IPS DF 6.9 (cell line): ENCODE results near the gene ACTR3.
"Not testable (repeated sequence)": the region's sequence is repeated elsewhere in the genome, so short reads cannot be mapped to it uniquely, and the experiment has no call there.

Source experiments
- DNase-seq: peaks from one replicate; pipeline ENCODE4 v3.0.0-alpha.2; 2013; ENCODE audit warnings: low read depth, low spot score
- H3K27ac ChIP-seq: one replicate; pipeline ENCODE4 v1.5.1; 2013; ENCODE audit warnings: low read length, control low read depth
- H3K27me3 ChIP-seq: 2 replicates; pipeline ENCODE4 v1.6.1; 2013; ENCODE audit warnings: mild to moderate bottlenecking, low read length; ENCODE audit not compliant: control insufficient read depth, insufficient read depth
- H3K36me3 ChIP-seq: 2 replicates; pipeline ENCODE4 v1.6.1; 2013; ENCODE audit warnings: low read length; ENCODE audit not compliant: control insufficient read depth, insufficient read depth
- H3K4me1 ChIP-seq: 2 replicates; pipeline ENCODE4 v1.6.1; 2013; ENCODE audit warnings: low read length; ENCODE audit not compliant: control insufficient read depth, insufficient read depth
- H3K4me3 ChIP-seq: 2 replicates; pipeline ENCODE4 v1.5.1; 2013; ENCODE audit warnings: mild to moderate bottlenecking, low read length
- H3K9me3 ChIP-seq: 2 replicates; pipeline ENCODE4 v1.6.1; 2013; ENCODE audit warnings: low read length, inconsistent platforms; ENCODE audit not compliant: control insufficient read depth, insufficient read depth
- WGBS: extraction: QIAGEN DNeasy Blood & Tissue Kit; methylation state at CpG from one replicate; pipeline ENCODE4 v1.1.7; 2013; ENCODE audit warnings: mixed read lengths, missing lambda C conversion rate; ENCODE audit not compliant: insufficient read length, insufficient coverage; 5-methylcytosine and 5-hydroxymethylcytosine counted together

Gene ACTR3

DNA sequence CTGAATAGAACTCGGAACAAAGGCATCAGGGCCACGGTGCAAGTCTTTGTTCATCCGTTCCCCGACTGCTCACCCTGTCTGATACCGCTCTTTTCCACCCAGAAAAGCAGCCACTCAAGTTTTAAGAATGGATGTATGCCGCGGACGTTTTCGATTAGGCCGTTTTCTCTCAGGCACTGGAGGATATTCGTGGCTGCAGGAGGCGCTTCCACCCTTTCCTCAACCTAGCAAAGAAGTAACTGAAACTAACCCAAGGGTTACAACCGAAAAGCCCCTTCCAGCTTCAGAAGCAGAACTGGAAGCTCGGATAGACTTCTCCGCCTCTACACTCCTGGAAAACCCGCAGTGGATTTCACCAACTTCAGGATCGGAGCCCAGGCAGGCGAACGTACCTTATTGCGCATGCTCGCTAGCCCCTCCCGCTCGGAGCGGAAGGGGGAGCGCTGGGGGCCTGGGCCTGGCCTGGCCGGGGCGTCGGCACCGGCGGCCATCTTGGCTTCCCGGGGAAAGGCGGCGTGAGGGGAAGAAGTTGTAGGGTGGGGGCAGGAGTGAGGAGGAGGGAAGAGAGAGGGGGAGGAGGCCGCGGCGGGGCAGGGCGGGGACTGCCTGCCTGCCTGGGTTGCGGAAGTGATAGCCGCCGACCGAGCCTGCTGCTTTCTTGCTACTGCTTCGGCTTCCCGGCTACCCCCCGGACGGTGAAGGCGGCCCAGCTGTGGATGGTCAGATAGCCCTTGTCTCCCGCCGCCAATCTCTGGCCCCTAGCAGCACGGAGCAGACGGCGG lies at the start of gene ACTR3:
TSS of gene ACTR3 (plus strand) at position 619 of the 782 bp plus-strand sequence. CDS start 191 bp downstream, outside the sequence.
- Histone ChIP-seq H3K4me1 (no peaks in the 10 kb centered on the region; the same call in 1 of the 2 replicates), H3K36me3 (no peaks in the 10 kb centered on the region), H3K27ac (peak within 1 kb of the TSS; percentile 35), H3K9me3 (no peaks in the 10 kb centered on the region), H3K27me3 (no peaks in the 10 kb centered on the region), H3K4me3 (peak within 1 kb of the TSS; percentile 56)
- peak; percentile 94 for DNase-seq
- WGBS = no CpG with 5 or more reads among the region's 51 CpGs

DNA sequence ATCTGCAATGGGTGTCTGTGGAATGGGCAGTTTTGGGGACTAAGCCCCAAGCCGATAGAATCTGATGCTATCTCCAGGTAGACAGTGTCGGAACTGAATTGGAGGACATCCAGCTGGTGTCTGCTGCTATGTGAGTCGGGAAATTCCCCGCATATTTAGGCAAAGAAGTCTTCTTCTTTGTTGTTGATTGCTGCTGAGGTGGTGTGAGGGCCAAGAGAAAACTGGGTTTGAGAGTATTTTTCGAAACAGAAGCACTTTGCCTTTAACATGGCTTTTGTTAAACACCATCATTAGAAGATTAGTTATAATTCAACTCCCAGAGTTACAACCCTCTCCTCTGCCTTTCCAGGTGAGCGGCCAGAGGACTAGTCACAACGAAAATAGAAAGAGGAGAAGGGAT lies 49.4 kb upstream of the ACTR3 start:
- H3K27ac ChIP-seq = no peak overlapping the region

GRCh38 chr2:113842919-113843736 lies 46.8 kb upstream of the ACTR3 start:
- Histone ChIP-seq H3K27me3 (no peaks in the 10 kb centered on the region), H3K36me3 (no peaks in the 10 kb centered on the region), H3K9me3 (no peaks in the 10 kb centered on the region), H3K27ac (no peak overlapping the region), H3K4me1 (peaks cover 1% of the 10 kb centered on the region; the same call in 1 of the 2 replicates), H3K4me3 (no peak overlapping the region)
- WGBS = 100% methylated on average over 1 of the region's 14 CpGs
- DNase-seq = no peak

More for the DNA sequence above, 49.4 kb upstream of the ACTR3 start:
- Histone ChIP-seq H3K4me3 (no peak overlapping the region), H3K27me3 (no peaks in the 10 kb centered on the region), H3K9me3 (no peaks in the 10 kb centered on the region), H3K4me1 (peaks cover 1% of the 10 kb centered on the region; the same call in 1 of the 2 replicates), H3K36me3 (no peaks in the 10 kb centered on the region)
- no CpG with 5 or more reads among the region's 7 CpGs for WGBS
- no peak for DNase-seq

GRCh38 chr2:113843737-113844050 lies 46.2 kb upstream of the ACTR3 start:
- H3K27me3 ChIP-seq, H3K36me3 ChIP-seq, H3K4me3 ChIP-seq, DNase-seq, H3K27ac ChIP-seq, H3K9me3 ChIP-seq, H3K4me1 ChIP-seq: not testable (repeated sequence)
- WGBS = no CpG with 5 or more reads among the region's 4 CpGs

GRCh38 chr2:113845261-113845660 lies 44.6 kb upstream of the ACTR3 start:
- no CpG with 5 or more reads among the region's 3 CpGs for WGBS
- no peaks in the 10 kb centered on the region for H3K36me3 ChIP-seq
- H3K27me3 ChIP-seq = no peaks in the 10 kb centered on the region
- H3K27ac ChIP-seq = no peak overlapping the region
- no peak overlapping the region for H3K4me3 ChIP-seq
- no peaks in the 10 kb centered on the region for H3K9me3 ChIP-seq
- H3K4me1 ChIP-seq = peaks cover 1% of the 10 kb centered on the region; the same call in 1 of the 2 replicates
- no peak for DNase-seq

DNA sequence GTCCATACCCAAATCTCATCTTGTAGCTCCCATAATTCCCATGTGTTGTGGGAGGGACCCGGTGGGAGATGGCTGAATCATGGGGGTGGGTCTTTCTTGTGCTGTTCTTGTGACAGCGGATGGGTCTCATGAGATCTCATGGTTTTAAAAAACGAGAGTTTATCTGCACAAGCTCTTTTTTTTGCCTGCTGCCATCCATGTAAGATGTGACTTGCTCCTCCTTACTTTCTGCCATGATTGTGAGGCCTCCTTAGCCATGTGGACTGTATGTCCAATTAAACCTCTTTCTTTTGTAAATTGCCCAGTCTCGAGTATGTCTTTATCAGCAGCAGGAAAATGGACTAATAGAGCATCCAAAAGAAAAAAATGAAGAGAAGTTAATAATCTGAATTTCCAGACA lies 44.1 kb upstream of the ACTR3 start:
- not testable (repeated sequence) for H3K27me3 ChIP-seq, H3K4me1 ChIP-seq, DNase-seq, H3K27ac ChIP-seq, H3K9me3 ChIP-seq, H3K36me3 ChIP-seq, H3K4me3 ChIP-seq
- no CpG with 5 or more reads among the region's 4 CpGs for WGBS

- DNase-seq = no peak
- H3K36me3 ChIP-seq = no peaks in the 10 kb centered on the region
- no peaks in the 10 kb centered on the region for H3K9me3 ChIP-seq
- no peak overlapping the region for H3K4me3 ChIP-seq
- H3K4me1 ChIP-seq = no peaks in the 10 kb centered on the region
- WGBS = no CpG with 5 or more reads among the region's 2 CpGs
- no peaks in the 10 kb centered on the region for H3K27me3 ChIP-seq
- H3K27ac ChIP-seq = no peak overlapping the region
Observed at GRCh38 chr2:113846429-113846828, 43.5 kb upstream of the ACTR3 start.

DNA sequence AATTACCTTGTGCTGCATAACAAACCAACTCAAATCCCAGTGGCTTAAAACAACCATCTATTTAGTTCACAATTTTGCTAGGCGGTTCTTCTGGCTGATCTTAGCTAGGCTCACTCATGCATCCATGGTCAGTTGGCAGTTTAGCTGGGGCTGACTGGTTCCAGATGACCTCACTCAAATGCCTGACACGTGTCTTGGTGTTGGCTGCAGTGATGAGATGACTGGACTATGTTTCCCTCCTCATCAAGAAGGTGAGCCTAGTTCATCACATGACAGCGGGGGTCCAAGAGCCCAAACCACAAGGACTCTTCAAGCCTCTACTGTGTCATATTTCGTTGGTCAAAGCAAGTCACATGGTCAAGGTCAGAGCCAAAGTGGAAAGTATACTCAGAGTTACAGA lies 42.7 kb upstream of the ACTR3 start:
- no peaks in the 10 kb centered on the region for H3K36me3 ChIP-seq
- H3K27ac ChIP-seq = no peak overlapping the region
- H3K4me3 ChIP-seq = no peak overlapping the region
- no peak for DNase-seq
- H3K4me1 ChIP-seq = no peaks in the 10 kb centered on the region
- WGBS = no CpG with 5 or more reads among the region's 4 CpGs
- H3K27me3 ChIP-seq = no peaks in the 10 kb centered on the region
- H3K9me3 ChIP-seq = no peaks in the 10 kb centered on the region

- DNase-seq = no peak
- Histone ChIP-seq H3K4me1 (no peaks in the 10 kb centered on the region), H3K27me3 (no peaks in the 10 kb centered on the region), H3K36me3 (no peaks in the 10 kb centered on the region), H3K4me3 (no peak overlapping the region), H3K9me3 (no peaks in the 10 kb centered on the region), H3K27ac (no peak overlapping the region)
- no CpG with 5 or more reads among the region's 6 CpGs for WGBS
Observed at GRCh38 chr2:113848758-113849415, 41.0 kb upstream of the ACTR3 start.

GRCh38 chr2:113850687-113851086 lies 39.2 kb upstream of the ACTR3 start:
- Histone ChIP-seq H3K4me3 (no peak overlapping the region), H3K27me3 (no peaks in the 10 kb centered on the region; the same call in 1 of the 2 replicates), H3K9me3 (no peaks in the 10 kb centered on the region), H3K4me1 (no peaks in the 10 kb centered on the region), H3K27ac (no peak overlapping the region), H3K36me3 (no peaks in the 10 kb centered on the region)
- DNase-seq = no peak
- WGBS = 100% methylated on average over 1 of the region's 3 CpGs
